ENCODE results near the gene TMEM116.
"Not testable (repeated sequence)": the region's sequence is repeated elsewhere in the genome, so short reads cannot be mapped to it uniquely, and the experiment has no call there.

TMEM116 gene

DNA sequence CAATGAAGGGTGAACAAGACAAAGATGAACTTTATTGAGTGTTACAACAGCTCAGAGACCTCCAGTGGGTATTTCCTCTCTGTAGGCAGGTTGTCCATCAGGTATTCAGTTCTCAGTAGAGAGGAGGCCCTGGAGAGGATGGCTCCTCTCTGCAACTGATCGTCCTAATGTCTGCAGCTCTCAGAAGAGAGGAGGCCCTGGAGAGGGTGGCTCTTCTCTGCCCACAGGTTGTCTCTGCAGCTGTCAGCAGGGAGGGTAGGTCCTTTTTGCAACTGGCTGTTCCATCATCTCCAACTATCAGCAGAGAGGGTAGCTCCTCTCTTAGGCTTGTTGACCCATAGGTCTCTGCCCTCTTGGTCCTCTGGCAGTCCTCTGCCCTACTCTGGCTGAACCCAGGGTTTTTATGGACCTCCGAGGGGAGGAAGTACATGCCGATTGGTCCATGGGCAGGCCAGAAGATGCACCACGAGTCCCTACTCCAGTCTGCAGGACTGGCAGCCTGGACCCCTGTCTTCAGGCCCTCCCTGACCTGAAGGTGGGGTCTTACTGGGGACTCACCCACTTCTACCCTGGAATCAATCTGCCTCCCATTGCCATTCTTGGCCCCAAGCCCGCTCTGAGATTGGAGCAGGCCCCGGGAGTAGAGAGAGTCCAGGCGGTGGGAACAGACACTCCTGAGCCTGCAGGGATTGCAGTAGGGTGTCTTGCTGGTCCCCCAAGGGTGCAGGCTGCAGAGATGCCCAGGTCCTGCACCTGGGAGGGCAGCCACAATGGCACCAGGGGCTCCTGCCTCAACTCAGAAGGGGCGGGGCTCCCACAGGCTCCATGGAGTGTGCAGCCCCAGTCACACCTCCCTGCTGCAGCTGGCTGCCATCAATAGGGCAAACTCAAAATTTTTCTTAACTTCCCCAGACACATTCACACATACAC is 2.3 kb downstream of the TMEM116 start:
- FAIRE-seq (no peak), DNase-seq (ENCODE audit: low spot score) (no peak)

DNA sequence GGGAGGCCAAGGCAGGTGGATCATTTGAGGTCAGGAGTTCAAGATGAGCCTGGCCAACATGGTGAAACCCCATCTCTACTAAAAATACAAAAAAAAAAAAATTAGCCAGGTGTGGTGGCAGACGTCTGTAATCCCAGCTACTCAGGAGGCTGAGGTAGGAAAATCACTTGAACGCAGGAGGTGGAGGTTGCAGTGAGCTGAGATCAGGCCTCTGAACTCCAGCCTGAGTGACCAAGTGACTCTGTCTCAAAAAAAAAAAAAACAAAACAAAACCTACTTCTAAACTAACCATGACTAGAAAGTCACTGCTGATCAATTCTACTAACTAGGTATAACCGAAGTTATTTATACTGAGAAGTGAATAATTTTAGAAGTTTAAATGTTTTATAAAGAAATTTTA is 3.4 kb downstream of the TMEM116 start:
- not testable (repeated sequence) for DNase-seq (ENCODE audit: low spot score); FAIRE-seq

DNA sequence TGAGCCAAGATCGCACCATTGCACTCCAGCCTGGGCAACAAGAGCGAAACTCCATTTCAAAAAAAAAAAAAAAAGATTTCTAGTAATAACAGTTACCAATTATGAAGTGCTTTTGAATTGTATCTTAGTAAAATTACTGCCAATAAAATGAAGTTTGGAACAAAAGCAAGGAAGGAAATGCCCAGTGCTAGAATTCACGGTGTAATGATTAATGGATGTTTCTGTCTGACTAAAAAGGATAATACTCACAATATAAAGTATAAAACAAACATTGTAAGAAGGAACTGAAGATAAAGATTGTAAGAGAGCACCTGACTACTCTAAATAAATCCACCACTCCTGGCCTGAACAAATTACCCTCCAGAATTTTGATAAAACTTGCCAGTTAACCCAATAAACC is 4.0 kb downstream of the TMEM116 start:
- DNase-seq (ENCODE audit: low spot score) (no peak), FAIRE-seq (no peak)

DNA sequence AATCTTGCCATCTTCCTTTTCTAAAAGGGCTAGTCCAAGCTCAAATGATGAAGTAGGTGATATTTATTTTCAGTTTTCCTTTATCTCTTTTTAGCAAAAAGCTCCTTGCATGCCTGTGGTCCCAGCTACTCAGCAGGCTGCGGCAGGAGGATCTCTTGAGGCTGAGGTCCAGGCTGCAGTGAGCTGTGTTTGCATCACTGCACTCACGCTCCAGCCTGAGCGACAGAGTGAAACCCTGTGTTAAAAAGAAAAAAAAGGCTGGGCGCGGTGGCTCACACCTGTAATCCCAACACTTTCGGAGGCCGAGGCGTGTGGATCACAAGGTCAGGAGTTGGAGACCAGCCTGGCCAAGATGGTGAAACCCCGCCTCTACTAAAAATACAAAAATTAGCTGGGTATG is 5.0 kb downstream of the TMEM116 start:
- DNase-seq (ENCODE audit: low spot score) (no peak), FAIRE-seq (no peak)

DNA sequence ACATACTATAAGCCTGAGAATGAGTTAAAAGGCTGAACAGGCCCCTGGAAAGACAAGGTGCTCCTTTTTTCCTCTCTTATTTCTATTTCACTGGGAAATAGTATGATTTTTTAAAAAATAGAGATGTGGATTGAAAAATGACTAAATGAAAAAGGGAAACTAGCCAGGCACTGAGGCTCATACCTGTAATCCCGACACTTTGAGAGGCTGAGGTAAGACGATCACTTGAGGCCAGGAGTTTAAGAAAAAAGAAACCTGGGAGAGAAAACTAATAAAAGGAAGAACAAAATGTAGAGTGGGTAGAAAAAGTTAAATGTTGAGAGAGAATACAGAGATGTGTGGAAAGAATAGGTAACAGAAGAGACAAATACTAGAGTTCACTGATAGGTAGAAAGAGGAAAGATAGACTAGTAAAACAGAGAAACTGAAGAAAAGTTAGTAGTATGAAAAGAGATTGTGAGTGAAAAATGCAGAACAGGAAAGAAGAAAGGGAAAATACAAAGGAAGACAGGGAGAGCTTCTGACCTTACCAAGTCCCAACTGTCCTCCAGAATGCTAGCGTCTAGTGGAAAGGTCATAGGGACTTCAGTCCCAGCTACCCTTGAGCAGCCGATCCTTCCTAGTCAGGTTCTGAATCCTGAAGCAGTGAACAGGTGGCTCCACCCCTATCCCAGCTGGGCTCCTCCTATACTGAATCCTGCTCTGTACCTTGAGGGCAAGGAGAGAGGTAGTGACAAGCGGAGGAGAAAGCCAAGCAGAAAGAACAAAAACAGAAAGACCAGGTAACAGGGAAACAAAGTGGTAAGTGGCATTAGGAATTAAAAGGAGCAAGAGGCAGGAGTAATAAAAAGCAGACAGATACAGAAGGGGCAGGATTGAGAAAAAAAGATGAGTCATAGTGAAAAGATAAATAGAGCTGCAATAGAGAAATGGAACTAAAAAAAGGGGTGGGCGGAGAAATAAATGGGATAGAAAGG is 7.3 kb downstream of the TMEM116 start:
- FAIRE-seq (no peak), DNase-seq (ENCODE audit: low spot score) (no peak)

DNA sequence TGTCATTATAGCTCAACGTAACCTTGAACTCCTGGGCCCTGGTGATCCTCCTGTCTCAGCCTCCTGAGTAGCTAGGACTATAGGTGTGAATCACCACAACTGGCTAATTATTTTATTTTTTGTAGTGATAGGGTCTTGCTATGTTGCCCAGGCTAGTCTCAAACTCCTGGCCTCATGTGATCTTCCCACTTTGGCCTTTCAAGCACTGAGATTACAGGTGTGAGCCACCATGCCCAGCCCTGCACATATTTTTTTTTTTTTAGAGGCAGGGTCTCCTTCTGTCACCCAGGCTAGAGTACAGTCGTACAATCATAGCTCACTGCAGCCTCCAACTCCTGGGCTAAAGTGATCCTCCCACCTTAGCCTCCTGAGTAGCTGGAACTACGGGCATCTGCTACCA is 8.9 kb downstream of the TMEM116 start:
- DNase-seq (ENCODE audit: low spot score) (no peak), FAIRE-seq (no peak)

DNA sequence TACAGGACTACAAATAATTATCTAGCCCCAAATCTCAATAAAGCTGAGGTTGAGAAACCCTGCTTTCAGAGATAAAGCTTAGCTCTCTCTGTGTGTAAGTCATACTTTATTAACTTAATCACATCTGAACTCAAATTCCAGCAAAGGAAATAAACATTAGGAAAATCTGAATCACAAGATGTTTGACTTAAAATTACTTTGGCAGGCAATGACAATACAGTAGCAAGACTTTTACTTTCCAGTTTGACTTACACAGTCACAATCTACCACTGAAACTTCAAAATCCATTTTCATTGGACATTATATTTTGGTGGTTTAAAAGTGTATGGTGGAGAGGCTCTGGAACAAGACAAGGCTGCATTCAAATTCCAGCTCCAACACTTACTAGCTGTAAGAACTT is 11.4 kb downstream of the TMEM116 start:
- FAIRE-seq: no peak
- DNase-seq (ENCODE audit: low spot score): no peak

DNA sequence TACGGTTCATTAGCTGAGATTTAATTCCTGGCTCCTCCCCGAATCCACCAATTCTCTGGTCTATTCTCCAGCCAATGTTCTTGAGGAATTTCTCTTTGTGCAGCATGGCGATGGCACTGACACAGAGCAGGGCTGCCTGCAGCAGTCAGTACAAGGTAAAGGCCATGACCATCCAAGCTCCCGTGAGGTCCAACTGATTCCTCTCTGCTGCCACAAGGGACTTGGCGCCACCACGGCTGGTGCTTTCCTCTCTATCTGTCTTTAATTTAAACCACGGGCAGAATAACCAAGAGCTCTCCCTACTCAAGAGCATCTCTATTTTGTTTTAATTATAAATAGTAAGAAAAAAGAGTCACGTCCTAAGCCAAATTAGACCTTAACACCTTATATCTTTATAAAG is 12.1 kb downstream of the TMEM116 start:
- FAIRE-seq: no peak
- no peak for DNase-seq (ENCODE audit: low spot score)

DNA sequence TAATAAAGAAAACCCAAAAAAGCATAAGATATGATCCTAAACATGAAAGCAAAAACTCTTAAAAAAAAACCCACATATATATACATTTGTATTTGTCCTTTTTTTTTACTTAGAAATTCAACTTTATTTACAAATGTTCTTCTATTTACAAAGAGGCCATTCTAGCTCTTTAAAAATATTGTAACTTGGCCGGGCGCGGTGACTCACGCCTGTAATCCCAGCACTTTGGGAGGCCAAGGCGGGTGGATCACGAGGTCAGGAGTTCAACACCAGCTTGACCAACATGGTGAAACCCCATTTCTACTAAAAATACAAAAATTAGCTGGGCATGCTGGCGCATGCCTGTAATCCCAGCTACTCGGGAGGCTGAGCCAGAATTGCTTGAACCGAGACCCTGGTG is 13.8 kb downstream of the TMEM116 start:
- not testable (repeated sequence) for FAIRE-seq; DNase-seq (ENCODE audit: low spot score)

DNA sequence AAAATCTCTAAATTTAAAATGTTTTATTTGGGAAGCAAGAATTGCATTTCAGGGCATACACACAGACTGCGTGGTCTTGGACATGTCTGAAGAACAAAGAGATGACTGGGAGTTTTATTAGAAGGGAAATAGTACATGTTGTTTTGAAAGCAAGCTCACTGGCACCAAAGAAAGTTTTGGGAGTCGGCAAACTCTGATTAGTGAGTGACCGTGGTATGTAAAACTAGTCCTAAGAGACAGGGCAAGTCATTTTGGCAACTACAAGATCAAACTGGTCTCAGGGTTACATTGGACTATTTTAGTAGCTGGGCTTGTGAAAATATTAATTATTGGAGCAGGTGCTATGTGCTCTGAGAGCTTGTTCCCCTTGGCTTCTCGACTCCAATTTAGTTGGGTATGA is 14.9 kb downstream of the TMEM116 start:
- DNase-seq (ENCODE audit: low spot score): no peak
- FAIRE-seq: no peak

DNA sequence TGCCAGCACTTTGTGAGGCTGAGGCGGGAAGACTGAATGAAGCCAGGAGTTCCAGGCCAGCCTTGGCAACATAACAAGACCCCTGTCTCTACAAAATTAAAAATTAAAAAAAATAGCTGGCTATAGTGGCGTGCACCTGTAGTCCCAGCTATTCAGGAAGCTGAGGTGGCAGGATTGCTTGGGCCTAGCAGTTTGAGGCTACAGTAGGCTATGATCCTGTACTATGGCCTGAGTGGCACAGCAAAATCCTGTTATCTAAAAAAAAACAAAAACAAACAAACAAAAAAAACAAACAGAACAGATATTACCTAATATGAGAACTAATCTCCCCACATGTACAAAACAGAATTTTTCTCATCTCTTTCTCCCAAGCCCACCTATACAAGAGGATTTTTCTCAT is 15.7 kb downstream of the TMEM116 start:
- DNase-seq (ENCODE audit: low spot score) (no peak), FAIRE-seq (no peak)

DNA sequence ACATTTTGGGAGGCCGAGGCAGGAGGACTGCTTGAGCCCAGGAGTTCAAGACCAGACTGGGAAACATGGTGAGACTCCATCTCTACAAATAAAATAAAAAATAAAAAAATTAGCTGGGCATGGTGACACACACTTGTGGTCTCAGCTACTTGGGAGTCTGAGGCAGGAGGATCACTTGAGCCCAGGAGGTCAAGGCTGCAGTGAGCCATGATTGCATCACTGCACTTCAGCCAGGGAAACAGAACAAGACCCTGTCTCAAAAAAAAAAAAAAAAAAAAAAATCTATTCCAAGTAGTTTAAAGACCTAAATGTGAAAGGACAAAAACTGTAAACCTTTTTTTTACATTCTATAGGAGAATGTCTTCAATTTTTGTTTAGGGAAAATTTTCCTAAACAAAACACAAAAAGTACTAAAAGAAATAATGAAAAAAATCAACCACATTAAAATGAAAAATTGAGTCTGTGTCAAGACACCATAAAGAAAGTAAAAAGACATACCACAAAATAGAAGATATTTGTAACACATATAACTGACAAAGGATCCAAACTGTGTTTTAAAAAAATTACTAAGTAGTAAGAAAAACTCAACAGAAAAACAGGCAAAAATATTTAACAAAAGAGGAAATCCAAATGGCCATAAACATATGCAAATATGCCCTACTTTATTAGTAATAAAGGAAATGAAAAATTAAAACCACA is 17.0 kb downstream of the TMEM116 start:
- DNase-seq (ENCODE audit: low spot score): no peak

DNA sequence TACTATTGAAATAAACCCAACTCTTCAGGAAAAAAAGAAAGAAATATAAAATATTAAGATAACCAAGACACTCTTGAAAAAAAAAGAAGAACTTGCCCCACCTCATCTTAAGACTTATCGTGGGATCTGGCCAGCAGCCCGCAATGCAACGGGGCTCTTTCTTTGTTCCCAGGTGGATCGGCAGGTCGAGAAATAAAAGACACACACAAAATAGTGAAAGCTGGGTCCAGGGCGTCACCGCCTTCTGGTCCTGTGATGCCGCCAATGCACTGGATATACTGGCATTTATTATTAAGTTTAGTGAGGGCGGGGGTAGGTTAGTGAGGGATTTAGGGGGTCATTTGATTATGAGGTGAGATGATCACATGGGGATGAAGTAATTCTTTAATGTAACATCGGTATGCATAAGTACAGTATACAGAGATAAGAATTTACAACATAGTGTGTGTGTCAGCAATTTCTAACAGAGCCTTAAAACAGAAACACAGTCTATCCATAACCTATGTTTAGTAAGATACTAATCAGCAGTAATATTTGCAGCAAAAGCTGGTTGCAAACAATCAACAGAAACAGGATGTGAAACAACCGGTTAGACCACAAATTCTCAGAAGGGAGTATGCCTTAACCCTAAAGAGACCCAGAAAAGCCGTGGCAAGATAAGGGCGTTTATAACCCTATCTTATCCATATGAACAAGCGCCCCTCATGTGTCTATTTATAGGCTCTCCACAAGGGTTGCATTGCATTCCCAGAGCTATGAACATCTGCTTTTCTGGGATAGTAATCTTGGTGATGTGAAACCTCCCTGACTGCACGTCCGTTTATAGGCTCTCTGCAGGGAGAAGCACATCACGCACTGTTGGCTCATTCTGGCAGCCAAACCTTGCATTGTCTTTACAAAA is 18.5 kb downstream of the TMEM116 start:
- FAIRE-seq; DNase-seq (ENCODE audit: low spot score): not testable (repeated sequence)

More for the DNA sequence above, 17.0 kb downstream of the TMEM116 start:
- FAIRE-seq: no peak

DNA sequence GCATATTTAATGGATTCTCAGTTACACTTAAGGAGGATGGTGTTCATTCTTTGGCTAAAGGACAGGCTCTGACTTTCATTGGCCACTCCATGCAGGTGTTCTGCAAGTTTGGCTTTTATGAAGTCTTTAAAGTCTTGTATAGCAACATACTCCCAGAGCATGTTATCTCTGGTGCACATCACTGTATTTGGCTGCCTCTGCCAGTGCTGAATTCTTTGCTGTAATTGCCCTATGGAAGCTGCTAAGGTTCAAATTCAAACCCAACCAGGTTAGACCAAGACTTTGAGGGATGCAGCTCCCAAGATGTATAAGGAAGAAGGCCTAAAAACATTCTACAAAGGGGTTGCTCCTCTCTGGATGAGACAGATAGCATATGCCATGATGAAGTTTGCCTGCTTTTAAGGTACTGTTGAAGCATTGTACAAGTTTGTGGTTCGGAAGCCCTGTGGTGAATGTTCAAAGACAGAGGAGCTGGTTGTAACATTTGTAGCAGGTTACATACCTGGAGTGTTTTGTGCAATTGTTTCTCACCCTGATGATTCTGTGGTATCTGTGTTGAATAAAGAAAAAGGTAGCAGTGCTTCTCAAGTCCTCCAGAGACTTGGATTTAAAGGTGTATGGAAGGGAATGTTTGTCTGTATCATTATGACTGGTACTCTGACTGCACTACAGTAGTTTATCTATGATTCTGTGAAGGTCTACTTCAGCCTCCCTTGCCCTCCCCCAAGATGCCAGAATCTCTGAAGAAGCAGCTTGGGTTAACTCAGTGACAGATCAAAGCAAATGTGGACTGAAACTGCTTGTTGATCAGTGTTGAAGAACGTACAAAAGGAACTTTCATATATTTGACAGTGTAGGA is 19.4 kb downstream of the TMEM116 start:
- FAIRE-seq (no peak), DNase-seq (ENCODE audit: low spot score) (no peak)

DNA sequence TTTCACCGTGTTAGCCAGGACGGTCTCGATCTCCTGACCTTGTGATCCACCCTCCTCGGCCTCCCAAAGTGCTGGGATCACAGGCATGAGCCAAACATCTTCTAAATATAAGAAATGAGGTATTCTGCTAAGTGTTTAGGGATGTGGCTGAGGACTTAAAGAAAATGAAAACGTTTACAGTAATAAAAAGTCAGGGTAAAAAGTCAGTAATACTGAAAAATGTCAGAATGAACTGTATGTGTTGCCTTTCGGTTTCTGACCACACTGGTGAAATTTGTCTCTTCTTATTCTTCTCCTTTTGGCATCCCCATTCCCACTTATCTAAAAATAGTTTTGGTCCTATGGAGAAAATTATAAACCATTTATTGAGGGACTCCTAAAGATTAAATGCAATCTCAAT is 20.5 kb downstream of the TMEM116 start:
- DNase-seq (ENCODE audit: low spot score) (no peak), FAIRE-seq (no peak)

DNA sequence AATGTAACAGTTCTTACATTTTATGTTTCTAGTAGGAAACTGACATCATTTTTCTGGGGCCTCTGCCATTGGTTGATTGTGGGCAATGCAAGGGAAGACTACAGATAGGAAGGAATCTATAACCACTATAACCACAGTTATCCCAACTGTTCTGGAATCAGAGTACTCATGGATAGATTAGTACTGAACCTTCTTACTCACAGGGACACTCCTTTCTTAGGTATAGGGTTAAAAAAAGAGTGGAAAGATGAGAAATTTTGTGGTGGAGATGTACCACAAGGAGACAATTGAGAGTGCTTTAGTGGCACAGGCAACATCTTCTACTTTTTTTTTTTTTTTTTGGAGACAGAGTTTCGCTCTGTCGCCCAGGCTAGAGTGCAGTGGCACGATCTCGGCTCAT is 21.0 kb downstream of the TMEM116 start:
- DNase-seq (ENCODE audit: low spot score) (no peak), FAIRE-seq (no peak)

DNA sequence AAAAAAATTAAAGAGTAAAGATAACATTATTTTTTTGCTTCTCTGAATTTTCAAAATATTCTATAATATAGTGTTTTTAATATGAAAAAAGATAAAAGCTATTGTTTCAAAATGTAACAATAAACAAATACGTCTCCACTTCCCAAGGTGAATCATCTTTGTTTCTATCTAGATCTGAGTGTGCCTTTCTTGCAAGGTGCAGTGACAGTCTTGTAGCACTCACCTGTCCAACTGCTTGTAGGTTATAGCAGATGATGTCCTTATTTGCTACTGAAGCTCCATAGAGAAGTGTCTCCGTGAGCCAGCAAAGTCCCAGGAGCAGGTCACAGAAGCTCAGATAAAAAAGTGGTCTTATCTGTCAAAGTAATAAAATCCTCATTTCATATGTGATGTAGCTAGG is 21.4 kb downstream of the TMEM116 start:
- FAIRE-seq (no peak), DNase-seq (ENCODE audit: low spot score) (no peak)

DNA sequence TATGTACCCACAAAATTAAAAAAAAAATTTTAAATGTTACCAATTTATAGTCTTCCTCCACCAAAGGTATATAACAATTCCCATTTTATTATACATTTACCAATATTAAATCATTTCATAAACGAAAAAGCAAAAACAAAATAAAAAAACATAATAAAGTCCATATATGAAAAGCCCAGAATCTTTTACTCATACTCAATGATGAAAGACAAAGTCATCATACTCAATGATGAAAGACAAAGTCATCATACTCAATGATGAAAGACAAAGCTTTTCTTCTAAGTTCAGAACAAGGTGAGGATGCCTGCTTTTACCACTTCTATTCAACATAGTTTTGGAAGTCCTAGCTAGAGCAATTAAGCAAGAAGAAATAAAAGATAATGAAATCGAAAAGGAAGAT is 28.1 kb downstream of the TMEM116 start:
- no peak for DNase-seq (ENCODE audit: low spot score)
- FAIRE-seq: no peak

DNA sequence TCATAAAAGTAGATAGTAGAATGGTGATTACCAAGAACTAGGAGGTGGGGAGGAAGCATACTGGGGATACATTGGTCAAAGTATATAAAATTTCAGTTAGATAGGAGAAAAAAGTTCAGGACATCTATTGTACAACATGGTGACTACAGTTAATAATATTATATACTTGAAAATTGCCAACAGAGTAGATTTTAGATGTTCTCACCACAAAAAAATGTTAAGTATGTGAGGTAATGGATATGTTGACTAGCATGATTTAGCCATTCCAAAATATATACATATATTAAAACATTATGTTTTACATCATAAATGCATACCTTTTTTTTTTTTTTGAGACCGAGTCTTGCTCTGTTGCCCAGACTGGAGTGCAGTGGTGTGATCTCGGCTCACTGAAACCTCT is 31.0 kb downstream of the TMEM116 start:
- no peak for DNase-seq (ENCODE audit: low spot score)

DNA sequence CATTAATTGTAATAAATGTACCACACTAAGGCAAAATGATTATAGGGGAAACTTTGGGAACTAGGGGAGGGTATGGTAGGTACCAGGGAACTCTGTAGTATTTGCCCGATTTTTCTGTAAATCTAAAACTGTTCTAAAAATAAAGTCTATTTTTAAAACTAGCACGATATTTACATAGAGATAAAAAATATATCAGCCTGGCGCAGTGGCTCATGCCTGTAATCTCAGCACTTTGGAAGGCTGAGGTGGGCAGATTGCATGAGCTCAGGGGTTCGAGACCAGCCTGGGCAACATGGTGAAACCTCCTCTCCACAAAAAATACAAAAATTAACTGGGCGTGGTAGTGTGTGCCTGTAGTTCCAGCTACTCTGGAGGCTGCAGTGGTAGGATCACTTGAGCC is 32.4 kb downstream of the TMEM116 start:
- no peak for FAIRE-seq

More for the DNA sequence above, 31.0 kb downstream of the TMEM116 start:
- FAIRE-seq: no peak

More for the DNA sequence above, 32.4 kb downstream of the TMEM116 start:
- DNase-seq (ENCODE audit: low spot score): no peak

Measured in urothelium cell line (cell line).